Suprapubic skin (tissue), 4 donors: ENCODE measurements around the gene PDE11A. TPM values are rescaled to one million over a fixed set of nuclear protein-coding genes. Genes with fewer than 3 reads are reported as not detected.
"Not testable (repeated sequence)": the region's sequence is repeated elsewhere in the genome, so short reads cannot be mapped to it uniquely, and the experiment has no call there.

Source experiments
- DNase-seq, 2 donors: peaks; one replicate each; pipeline ENCODE4 v3.0.0-alpha.2; 2019; ENCODE audit warnings: low spot score in 2 of 2
- H3K27ac ChIP-seq: fragments of 200-600 bp; sonication (generic); one replicate; pipeline ENCODE4 v1.5.1; 2019
- H3K27me3 ChIP-seq: fragments of 200-600 bp; sonication (generic); one replicate; pipeline ENCODE4 v1.5.1; 2019
- H3K36me3 ChIP-seq: fragments of 200-600 bp; sonication (generic); one replicate; pipeline ENCODE4 v1.5.1; 2019
- H3K4me1 ChIP-seq: fragments of 200-600 bp; sonication (generic); one replicate; pipeline ENCODE4 v1.5.1; 2019
- H3K4me3 ChIP-seq: fragments of 200-600 bp; sonication (generic); one replicate; pipeline ENCODE4 v1.5.1; 2019; ENCODE audit warnings: mild to moderate bottlenecking
- H3K9me3 ChIP-seq: fragments of 200-600 bp; sonication (generic); one replicate; pipeline ENCODE4 v1.5.1; 2019
- CTCF ChIP-seq, 2 donors: fragments of 200-600 bp in 1 of 2; fragments of 450-650 bp in 1 of 2; sonication (generic) in 1 of 2; IDR thresholded peaks; one replicate each; pipeline ENCODE4 v1.5.1; 2016 to 2019; ENCODE audit warnings: antibody characterized with exemption in 2 of 2, mild to moderate bottlenecking in 1 of 2, moderate library complexity in 1 of 2
- EP300 ChIP-seq: sonication (generic); formaldehyde crosslinking; IDR thresholded peaks from one replicate; pipeline ENCODE4 v1.6.1; 2017; ENCODE audit warnings: antibody characterized with exemption
- POLR2A ChIP-seq, 2 donors: fragments of 450-650 bp; IDR thresholded peaks; one replicate each; pipeline ENCODE4 v1.6.1; 2017; ENCODE audit warnings: antibody characterized with exemption in 2 of 2, mild to moderate bottlenecking in 2 of 2, moderate library complexity in 2 of 2
- POLR2AphosphoS5 ChIP-seq, 3 donors: sonication (generic); formaldehyde crosslinking; IDR thresholded peaks; one replicate each; pipeline ENCODE4 v1.6.1; 2017; ENCODE audit warnings: antibody characterized with exemption in 3 of 3
- WGBS: methylation state at CpG from one replicate; pipeline ENCODE4 v1.1.5; 2018; 5-methylcytosine and 5-hydroxymethylcytosine counted together
- total RNA-seq, 4 donors: library from RNA; depleted of rRNA; stranded (reverse); fragments of >200 nt; gene quantifications; one replicate each; pipeline ENCODE4 v1.1.0, GENCODE V29; 2016

PDE11A gene
- total RNA-seq, 4 donors from 2014 or later: 0.08 to 1.0 (median 0.36) TPM

DNA sequence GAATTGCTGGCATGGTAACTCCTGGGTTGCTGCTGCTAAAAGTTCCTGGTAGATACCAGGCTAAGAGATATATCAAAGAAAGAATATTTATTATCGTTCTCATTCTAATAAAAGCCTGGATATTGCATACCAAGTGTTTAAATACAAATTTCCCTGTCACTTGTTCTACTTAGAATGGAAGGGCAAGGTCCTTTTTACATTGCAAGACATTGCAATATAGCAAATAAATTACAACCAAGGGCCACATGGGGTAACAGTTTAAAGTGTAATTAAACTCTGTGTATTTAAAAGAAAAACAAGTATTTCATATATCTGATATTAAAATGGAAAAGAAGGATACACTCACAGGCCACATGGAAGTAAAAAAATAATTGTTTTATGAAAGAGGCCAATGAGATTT is 16.2 kb downstream of the PDE11A start:
- Histone ChIP-seq H3K27me3 (no peaks in the 10 kb centered on the region), H3K27ac (no peak overlapping the region), H3K36me3 (no peaks in the 10 kb centered on the region), H3K4me1 (no peaks in the 10 kb centered on the region), H3K9me3 (no peaks in the 10 kb centered on the region), H3K4me3 (no peak overlapping the region)
- TF ChIP-seq CTCF (IDR thresholded peaks at IDR 0.05) (no peak), EP300 (no peak), POLR2AphosphoS5 (IDR thresholded peaks at IDR 0.05) (no peak), POLR2A (IDR thresholded peaks at IDR 0.05) (no peak)
- 88% methylated on average over 1 of the region's 1 CpG for WGBS
- no peak for DNase-seq

DNA sequence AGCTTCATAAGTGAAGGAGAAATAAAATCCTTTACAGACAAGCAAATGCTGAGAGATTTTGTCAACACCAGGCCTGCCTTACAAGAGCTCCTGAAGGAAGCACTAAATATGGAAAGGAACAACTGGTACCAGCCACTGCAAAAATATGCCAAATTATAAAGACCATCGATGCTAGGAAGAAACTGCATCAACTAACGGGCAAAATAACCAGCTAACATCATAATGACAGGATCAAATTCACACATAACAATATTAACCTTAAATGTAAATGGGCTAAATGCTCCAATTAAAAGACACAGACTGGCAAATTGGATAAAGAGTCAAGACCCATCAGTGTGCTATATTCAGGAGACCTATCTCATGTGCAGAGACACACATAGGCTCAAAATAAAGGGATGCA is 21.3 kb downstream of the PDE11A start:
- not testable (repeated sequence) for H3K27ac ChIP-seq, H3K4me1 ChIP-seq, H3K9me3 ChIP-seq, H3K4me3 ChIP-seq, H3K27me3 ChIP-seq, H3K36me3 ChIP-seq, DNase-seq
- WGBS: 86% methylated on average over 2 of the region's 2 CpGs

- Histone ChIP-seq H3K36me3 (no peaks in the 10 kb centered on the region), H3K4me3 (no peak overlapping the region), H3K27ac (no peak overlapping the region), H3K27me3 (no peaks in the 10 kb centered on the region), H3K4me1 (no peaks in the 10 kb centered on the region), H3K9me3 (no peaks in the 10 kb centered on the region)
- WGBS: 84% methylated on average over 2 of the region's 2 CpGs
- no peak for DNase-seq
- TF ChIP-seq POLR2A (IDR thresholded peaks at IDR 0.05) (no peak), EP300 (no peak), CTCF (IDR thresholded peaks at IDR 0.05) (no peak), POLR2AphosphoS5 (IDR thresholded peaks at IDR 0.05) (no peak)
Observed at GRCh38 chr2:178047391-178047790, 25.2 kb downstream of the PDE11A start.

- TF ChIP-seq CTCF (IDR thresholded peaks at IDR 0.05) (no peak), EP300 (no peak), POLR2A (IDR thresholded peaks at IDR 0.05) (no peak), POLR2AphosphoS5 (IDR thresholded peaks at IDR 0.05) (no peak)
- Histone ChIP-seq H3K4me1 (no peaks in the 10 kb centered on the region), H3K27me3 (no peaks in the 10 kb centered on the region), H3K9me3 (no peaks in the 10 kb centered on the region), H3K36me3 (no peaks in the 10 kb centered on the region), H3K27ac (no peak overlapping the region), H3K4me3 (no peak overlapping the region)
- 63% methylated on average over 1 of the region's 1 CpG for WGBS
- DNase-seq: no peak
Observed at GRCh38 chr2:178044836-178045235, 27.7 kb downstream of the PDE11A start.

- H3K27me3 ChIP-seq: no peaks in the 10 kb centered on the region
- DNase-seq: no peak
- no peaks in the 10 kb centered on the region for H3K36me3 ChIP-seq
- WGBS: 72% methylated on average over 1 of the region's 1 CpG
- no peaks in the 10 kb centered on the region for H3K9me3 ChIP-seq
- H3K4me1 ChIP-seq: no peaks in the 10 kb centered on the region
- no peak overlapping the region for H3K27ac ChIP-seq
- no peak overlapping the region for H3K4me3 ChIP-seq
- TF ChIP-seq POLR2A (IDR thresholded peaks at IDR 0.05) (no peak), CTCF (IDR thresholded peaks at IDR 0.05) (no peak)
Observed at GRCh38 chr2:178043266-178043665, 29.3 kb downstream of the PDE11A start.

GRCh38 chr2:178033583-178033982 is 39.0 kb downstream of the PDE11A start:
- not testable (repeated sequence) for H3K4me1 ChIP-seq, H3K9me3 ChIP-seq, H3K27me3 ChIP-seq, H3K4me3 ChIP-seq, H3K27ac ChIP-seq, DNase-seq, H3K36me3 ChIP-seq
